Left colon (tissue), 2 donors: ENCODE data around the gene ADCK2. TPM values are rescaled to one million over a fixed set of nuclear protein-coding genes. Genes with fewer than 3 reads are reported as not detected.
A peak's percentile ranks its signal among the peaks of the same experiment; 100 is the strongest.
"Not testable (repeated sequence)": the region's sequence is repeated elsewhere in the genome, so short reads cannot be mapped to it uniquely, and the experiment has no call there.

ENCODE experiments used
- ATAC-seq: fragments of 200-7000 bp; cut with Tn5 transposase; one replicate; pipeline ENCODE4 v1.9.1; 2020; ENCODE audit warnings: mild to moderate bottlenecking, moderate library complexity
- DNase-seq, 2 donors: peaks; one replicate each; pipeline ENCODE4 v3.0.0-alpha.2; 2020
- intact Hi-C, 2 donors: fragments of 100-400 bp; cut with DNase I in 1 of 2; cut with micrococcal nuclease in 1 of 2; formaldehyde crosslinking; loops; one replicate each; pipeline versions ENCODE4 v1.11.2 to v1.14.0; 2022; cut with DNase I, micrococcal nuclease
- long read RNA-seq: library from polyadenylated mRNA; unstranded; transcript quantifications from one replicate; pipeline ENCODE4 v2.0.0, GENCODE V29; 2021
- total RNA-seq, 2 donors: library from RNA; stranded (reverse); fragmentation: NEBNext Ultra II Directional; extraction: Animal tissue kit (Norgen Biotek cat#: 25700); gene quantifications; one replicate each; pipeline ENCODE4 v1.2.1, GENCODE V29; 2021
- donor health status: DM: no; HTN: no; CAD: no.
- donor health status: DM: yes; HTN: yes; CAD: no.

The ADCK2 gene
- total RNA-seq, result 10 to 100 TPM; 26.3 to 26.5 TPM
- long read RNA-seq, transcript ADCK2-201 (8 exons, 2,377 nt), result major isoform, 90 of 104 reads
- long read RNA-seq, partial matches to known transcripts, result 2 of 104 reads
- long read RNA-seq, other reads (novel, unspliced or antisense), result 12 of 104 reads

GRCh38 chr7:140672382-140673062, at the start of gene ADCK2:
ADCK2 (plus strand) TSS chr7:140672945; CDS start chr7:140673331, 386 bp downstream.
- intact Hi-C loops, result no loop called here
- DNase-seq (peak; percentile 61 to 79), ATAC-seq (peak; percentile 68)

- intact Hi-C loops, result no loop called here
- no peak for DNase-seq
- ATAC-seq, result no peak
Measured at GRCh38 chr7:140623980-140624379, 48.8 kb upstream of the ADCK2 start.

GRCh38 chr7:140624392-140625191, 48.2 kb upstream of the ADCK2 start:
- no peak for ATAC-seq
- intact Hi-C loops, result no loop called here
- DNase-seq, result peak in 1 of 2 donors; percentile 12

GRCh38 chr7:140625192-140625558, 47.6 kb upstream of the ADCK2 start:
- ATAC-seq, DNase-seq, intact Hi-C loops: not testable (repeated sequence)

GRCh38 chr7:140625908-140626868, 46.6 kb upstream of the ADCK2 start:
- ATAC-seq (no peak), DNase-seq (peak; percentile 64 to 72)
- intact Hi-C loops, result no loop called here

GRCh38 chr7:140631021-140631420, 41.7 kb upstream of the ADCK2 start:
- intact Hi-C loops, result no loop called here
- no peak for ATAC-seq

GRCh38 chr7:140631602-140632001, 41.1 kb upstream of the ADCK2 start:
- ATAC-seq, result no peak
- intact Hi-C loops, result no loop called here
- DNase-seq, result no peak

More at GRCh38 chr7:140631021-140631420, 41.7 kb upstream of the ADCK2 start:
- no peak for DNase-seq

GRCh38 chr7:140635345-140635744, 37.4 kb upstream of the ADCK2 start:
- intact Hi-C loops, result no loop called here
- no peak for ATAC-seq
- no peak for DNase-seq

- DNase-seq, result no peak
- no peak for ATAC-seq
- intact Hi-C loops, result no loop called here
Measured at GRCh38 chr7:140635816-140636215, 36.9 kb upstream of the ADCK2 start.

GRCh38 chr7:140637400-140637799, 35.3 kb upstream of the ADCK2 start:
- intact Hi-C loops, result no loop called here
- no peak for DNase-seq

GRCh38 chr7:140638173-140638791, 34.5 kb upstream of the ADCK2 start:
- DNase-seq (peak in 1 of 2 donors; percentile 34), ATAC-seq (no peak)
- intact Hi-C loops, result no loop called here

More at GRCh38 chr7:140637400-140637799, 35.3 kb upstream of the ADCK2 start:
- no peak for ATAC-seq

- ATAC-seq (peak; percentile 19), DNase-seq (peak in 1 of 2 donors; percentile 33)
- intact Hi-C loops, result no loop called here
Measured at GRCh38 chr7:140639366-140640053, 33.2 kb upstream of the ADCK2 start.

- DNase-seq, result peak in 1 of 2 donors; percentile 55
- intact Hi-C loops, result no loop called here
- peak; percentile 78 for ATAC-seq
Measured at GRCh38 chr7:140640060-140640637, 32.6 kb upstream of the ADCK2 start.

GRCh38 chr7:140640727-140641523, 31.8 kb upstream of the ADCK2 start, which contains the start of gene DENND2A:
DENND2A (minus strand) TSS chr7:140640813; CDS start chr7:140602397, 38,416 bp downstream.
- peak; percentile 60 for ATAC-seq
- DNase-seq, result peak; percentile 50 to 64
- intact Hi-C loops, result no loop called here

GRCh38 chr7:140641524-140642195, 31.1 kb upstream of the ADCK2 start:
- intact Hi-C loops, result no loop called here
- no peak for DNase-seq
- ATAC-seq, result no peak

- no peak for DNase-seq
Measured at GRCh38 chr7:140643416-140643815, 29.3 kb upstream of the ADCK2 start.

More at GRCh38 chr7:140643416-140643815, 29.3 kb upstream of the ADCK2 start:
- intact Hi-C loops, result no loop called here
- no peak for ATAC-seq
